ENCODE measurements around the gene ZDHHC11. TPM values are rescaled to one million over a fixed set of nuclear protein-coding genes. Genes with fewer than 3 reads are reported as not detected.
A peak's percentile ranks its signal among the peaks of the same experiment; 100 is the strongest.
"Not testable (repeated sequence)": the region's sequence is repeated elsewhere in the genome, so short reads cannot be mapped to it uniquely, and the experiment has no call there.

ZDHHC11 gene
- polyA plus RNA-seq, 4 donors, result 3.0 to 11.0 (median 6.2) TPM

DNA sequence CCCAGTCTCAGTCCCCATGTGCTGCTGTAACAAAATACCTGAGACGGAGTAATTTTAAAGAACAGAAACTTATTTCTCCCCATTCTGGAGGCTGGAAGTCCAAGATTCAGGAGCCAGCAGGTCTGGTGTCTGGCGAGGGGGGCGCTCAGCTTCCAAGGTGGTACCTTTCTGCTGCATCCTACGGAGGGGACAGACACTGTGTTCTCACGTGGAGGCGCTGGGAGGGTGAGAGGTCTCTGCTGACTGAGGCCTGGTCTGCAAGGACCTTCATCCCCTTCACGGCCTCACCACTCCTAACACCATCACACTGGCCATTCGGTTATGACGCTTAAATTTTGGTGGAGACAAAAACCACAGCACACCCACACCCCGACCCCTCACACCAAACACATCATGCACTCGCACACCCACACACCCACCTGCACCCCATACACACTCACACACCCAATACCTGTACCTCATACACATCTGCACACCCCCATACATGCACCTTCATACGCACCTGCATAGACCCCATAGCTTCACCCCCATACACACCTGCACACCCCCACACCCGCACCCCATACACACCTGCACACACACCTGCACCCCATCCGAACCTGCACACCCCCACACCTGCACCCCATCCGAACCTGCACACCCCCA, 9.8 kb upstream of the ZDHHC11 start:
- no peak for DNase-seq (ENCODE audit: low read depth in 4 of 4, low spot score in 3 of 4)

- no peak for DNase-seq (ENCODE audit: low read depth in 4 of 4, low spot score in 3 of 4)
These were observed 9.1 kb upstream of the ZDHHC11 start for GRCh38 chr5:859798-860296.

DNA sequence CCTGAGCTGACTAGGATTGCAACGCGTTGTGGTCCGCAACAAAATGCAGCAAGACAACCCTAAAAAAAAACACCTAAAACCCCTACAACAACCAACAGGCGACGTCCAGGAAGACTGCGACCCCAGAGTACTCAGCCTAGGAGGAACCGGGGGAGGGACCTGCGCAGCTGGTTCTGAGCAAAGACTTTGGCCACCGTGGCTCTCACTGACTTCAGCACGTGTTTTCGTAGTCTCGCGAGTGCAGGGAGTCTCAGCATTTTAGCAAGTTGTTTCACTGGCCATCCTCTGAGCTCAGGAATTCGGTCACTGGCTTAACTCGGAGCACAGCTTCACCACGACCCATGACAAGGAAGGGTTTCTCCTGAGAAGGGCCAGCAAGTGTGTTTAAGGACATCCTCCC, 8.6 kb upstream of the ZDHHC11 start:
- no peak for DNase-seq (ENCODE audit: low read depth in 4 of 4, low spot score in 3 of 4)

- DNase-seq (ENCODE audit: low read depth in 4 of 4, low spot score in 3 of 4), result no peak
These were observed 7.9 kb upstream of the ZDHHC11 start for GRCh38 chr5:858726-859125.

DNA sequence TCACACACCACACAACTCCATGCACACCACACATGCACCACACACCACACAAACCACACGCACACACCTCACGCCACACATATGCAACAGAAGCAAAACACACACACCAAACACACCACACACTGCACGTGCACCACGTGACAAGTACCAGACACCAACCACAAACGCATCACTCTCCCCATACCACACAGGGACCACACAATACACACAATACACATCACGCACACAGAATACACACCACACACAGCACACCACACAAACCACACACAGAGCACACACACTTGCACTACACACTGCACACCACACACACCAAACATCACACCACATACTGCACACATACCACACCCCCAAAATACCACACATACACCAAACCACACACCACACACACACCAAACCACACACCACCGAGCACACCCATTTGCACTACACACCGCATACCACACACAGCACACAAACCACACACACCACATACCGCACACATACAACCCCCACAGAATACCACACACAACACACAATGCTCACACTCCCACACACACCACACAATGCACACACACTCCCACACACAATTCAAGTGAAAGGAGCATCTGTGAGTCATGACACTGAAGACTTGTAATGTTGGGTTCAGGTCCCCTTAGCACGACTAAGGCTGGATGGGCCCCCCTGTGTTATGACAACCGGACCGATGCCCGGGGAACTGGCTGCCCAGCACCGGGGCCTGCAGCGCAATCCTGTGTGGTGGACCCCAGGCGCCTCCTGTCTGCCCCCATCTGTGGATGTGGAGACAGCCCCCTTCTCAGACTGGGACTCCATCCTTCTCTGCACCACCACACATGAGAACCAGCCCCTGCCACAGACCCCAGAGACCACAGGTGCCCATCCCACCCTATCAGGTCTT, 6.0 kb upstream of the ZDHHC11 start:
- DNase-seq (ENCODE audit: low read depth in 4 of 4, low spot score in 3 of 4), result no peak

DNA sequence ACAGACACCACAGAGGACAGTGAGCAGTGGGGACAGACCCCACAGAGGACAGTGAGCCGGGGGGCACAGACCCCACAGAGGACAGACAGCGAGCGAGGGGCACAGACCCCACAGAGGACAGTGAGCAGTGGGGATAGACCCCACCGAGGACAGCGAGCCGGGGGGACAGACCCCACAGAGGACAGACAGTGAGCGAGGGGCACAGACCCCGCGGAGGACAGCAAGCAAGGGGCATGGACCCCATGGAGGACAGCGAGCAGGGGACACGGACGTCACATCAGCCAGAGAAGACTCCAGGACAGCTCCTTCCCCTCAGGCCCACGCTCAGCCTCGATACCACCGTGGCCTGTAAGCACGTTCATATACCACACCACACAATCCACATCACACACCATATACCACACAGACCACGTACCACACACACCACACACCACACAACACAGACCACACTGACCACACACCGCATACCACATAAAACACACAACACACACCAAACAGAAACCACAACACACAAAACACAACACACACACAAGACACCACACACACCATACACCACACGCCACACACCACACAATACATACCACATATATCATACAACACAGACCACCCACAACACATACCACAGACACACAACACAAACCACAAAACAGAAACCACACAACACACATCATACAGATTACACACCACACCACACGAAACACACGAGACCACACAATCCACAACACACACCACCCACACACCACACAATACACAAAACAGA, 5.2 kb upstream of the ZDHHC11 start:
- DNase-seq (ENCODE audit: low read depth in 4 of 4, low spot score in 3 of 4), result no peak

GRCh38 chr5:854966-855743, 4.4 kb upstream of the ZDHHC11 start:
- DNase-seq (ENCODE audit: low read depth in 4 of 4, low spot score in 3 of 4), result no peak

GRCh38 chr5:854217-854616, 3.4 kb upstream of the ZDHHC11 start:
- no peak for DNase-seq (ENCODE audit: low read depth in 4 of 4, low spot score in 3 of 4)

DNA sequence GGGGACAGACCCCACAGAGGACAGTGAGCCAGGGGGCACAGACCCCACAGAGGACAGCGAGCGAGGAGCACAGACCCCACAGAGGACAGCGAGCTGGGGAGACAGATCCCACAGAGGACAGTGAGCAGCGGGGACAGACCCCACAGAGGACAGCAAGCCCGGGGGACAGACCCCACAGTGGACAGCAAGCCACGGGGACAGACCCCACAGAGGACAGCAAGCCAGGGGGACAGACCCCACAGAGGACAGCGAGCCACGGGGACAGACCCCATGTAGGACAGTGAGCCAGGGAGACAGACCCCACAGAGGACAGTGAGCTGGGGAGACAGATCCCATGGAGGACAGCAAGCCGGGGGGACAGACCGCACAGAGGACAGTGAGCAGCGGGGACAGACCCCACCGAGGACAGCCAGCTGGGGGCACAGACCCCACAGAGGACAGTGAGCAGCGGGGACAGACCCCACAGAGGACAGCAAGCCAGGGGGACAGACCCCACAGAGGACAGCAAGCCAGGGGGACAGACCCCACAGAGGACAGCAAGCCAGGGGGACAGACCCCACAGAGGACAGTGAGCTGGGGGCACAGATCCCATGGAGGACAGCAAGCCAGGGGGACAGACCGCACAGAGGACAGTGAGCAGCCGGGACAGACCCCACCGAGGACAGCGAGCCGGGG, 2.8 kb upstream of the ZDHHC11 start:
- not testable (repeated sequence) for DNase-seq (ENCODE audit: low read depth in 4 of 4, low spot score in 3 of 4)

GRCh38 chr5:852431-853401, 1.9 kb upstream of the ZDHHC11 start:
- DNase-seq (ENCODE audit: low read depth in 4 of 4, low spot score in 3 of 4), result no peak

DNA sequence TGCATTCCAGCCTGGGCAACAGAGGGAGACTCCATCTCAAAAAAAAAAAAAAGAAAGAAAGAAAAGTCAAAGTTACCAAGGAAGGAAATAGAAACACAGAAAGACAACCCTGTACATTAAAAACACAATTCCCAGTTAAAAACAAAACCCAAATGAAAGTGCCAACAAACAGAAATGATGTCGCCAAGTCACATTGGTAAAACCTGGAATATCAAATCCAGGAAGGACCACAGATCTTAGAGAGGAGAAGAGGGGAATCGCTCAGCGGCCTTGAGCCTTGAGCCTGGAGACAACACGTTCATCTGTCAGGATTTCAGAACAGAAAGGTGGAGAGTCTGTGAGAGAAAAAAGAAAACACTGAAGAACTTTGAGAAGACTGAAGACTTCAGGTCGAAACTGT, 1.2 kb upstream of the ZDHHC11 start:
- no peak for DNase-seq (ENCODE audit: low read depth in 4 of 4, low spot score in 3 of 4)

DNA sequence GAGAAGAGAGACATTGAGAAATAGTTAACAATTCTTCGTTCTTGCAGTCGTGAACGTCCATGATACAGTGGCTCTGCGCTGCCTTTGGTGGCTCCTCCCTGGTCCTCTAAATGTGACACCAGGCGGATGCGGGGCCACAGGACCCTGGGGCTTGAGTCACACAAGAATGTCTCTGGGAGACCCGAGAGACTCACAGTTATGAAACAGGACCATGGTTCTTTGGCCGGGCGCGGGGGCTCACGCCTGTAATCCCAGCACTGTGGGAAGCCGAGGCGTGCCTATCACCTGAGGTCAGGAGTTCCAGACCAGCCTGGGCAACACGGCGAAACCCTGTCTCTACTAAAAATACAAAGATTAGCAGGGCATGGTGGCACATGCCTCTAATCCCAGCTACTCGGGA, 767 bp upstream of the ZDHHC11 start:
- DNase-seq (ENCODE audit: low read depth in 4 of 4, low spot score in 3 of 4), result no peak

- no peak for DNase-seq (ENCODE audit: low read depth in 4 of 4, low spot score in 3 of 4)
These were observed 290 bp upstream of the ZDHHC11 start for GRCh38 chr5:851076-851475.

- peak in 1 of 4 donors; percentile 53 for DNase-seq (ENCODE audit: low read depth in 4 of 4, low spot score in 3 of 4)
These were observed 1.0 kb downstream of the ZDHHC11 start for GRCh38 chr5:849651-850301.

- DNase-seq (ENCODE audit: low read depth in 4 of 4, low spot score in 3 of 4), result no peak
These were observed 2.1 kb downstream of the ZDHHC11 start for GRCh38 chr5:848671-849111.

- not testable (repeated sequence) for DNase-seq (ENCODE audit: low read depth in 4 of 4, low spot score in 3 of 4)
These were observed 3.0 kb downstream of the ZDHHC11 start for GRCh38 chr5:847736-848135.

DNA sequence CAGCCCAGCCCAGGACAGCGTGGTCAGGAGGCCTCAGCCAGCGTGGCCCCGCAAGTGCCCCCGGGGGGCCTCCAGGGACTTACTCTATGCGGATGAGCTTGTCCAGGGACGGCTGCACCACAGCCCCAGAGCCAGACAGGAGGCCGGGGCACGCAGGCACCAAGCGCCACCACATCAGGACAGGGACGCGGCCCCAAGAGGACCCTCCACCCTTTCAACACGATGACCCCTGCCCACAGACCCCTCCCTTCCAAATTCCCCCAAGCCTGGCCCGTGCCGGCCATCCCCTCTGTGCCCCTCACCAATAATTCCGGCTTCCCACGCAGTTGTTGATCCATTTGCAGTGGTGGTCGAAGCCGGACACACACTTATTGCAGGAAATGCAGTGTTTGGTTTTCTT, 3.6 kb downstream of the ZDHHC11 start:
- DNase-seq (ENCODE audit: low read depth in 4 of 4, low spot score in 3 of 4), result not testable (repeated sequence)

- not testable (repeated sequence) for DNase-seq (ENCODE audit: low read depth in 4 of 4, low spot score in 3 of 4)
These were observed 4.1 kb downstream of the ZDHHC11 start for GRCh38 chr5:846602-847091.
